PC-9 (cell line): ENCODE measurements around the gene PPM1N.

ENCODE experiments used
- EZH2 ChIP-seq: fragments of 200-600 bp; sonication (generic); IDR thresholded peaks from 2 replicates; pipeline ENCODE4 v1.8.0; 2017; ENCODE audit warnings: antibody characterized with exemption, low read depth
- TF ChIP-seq, protein P1 (sequence below): fragments of 200-600 bp; sonication (generic); conservative IDR thresholded peaks from 2 replicates; pipeline ENCODE4 v1.6.1; 2017; ENCODE audit warnings: mixed run types, antibody characterized with exemption, mild to moderate bottlenecking, moderate library complexity

DNA sequence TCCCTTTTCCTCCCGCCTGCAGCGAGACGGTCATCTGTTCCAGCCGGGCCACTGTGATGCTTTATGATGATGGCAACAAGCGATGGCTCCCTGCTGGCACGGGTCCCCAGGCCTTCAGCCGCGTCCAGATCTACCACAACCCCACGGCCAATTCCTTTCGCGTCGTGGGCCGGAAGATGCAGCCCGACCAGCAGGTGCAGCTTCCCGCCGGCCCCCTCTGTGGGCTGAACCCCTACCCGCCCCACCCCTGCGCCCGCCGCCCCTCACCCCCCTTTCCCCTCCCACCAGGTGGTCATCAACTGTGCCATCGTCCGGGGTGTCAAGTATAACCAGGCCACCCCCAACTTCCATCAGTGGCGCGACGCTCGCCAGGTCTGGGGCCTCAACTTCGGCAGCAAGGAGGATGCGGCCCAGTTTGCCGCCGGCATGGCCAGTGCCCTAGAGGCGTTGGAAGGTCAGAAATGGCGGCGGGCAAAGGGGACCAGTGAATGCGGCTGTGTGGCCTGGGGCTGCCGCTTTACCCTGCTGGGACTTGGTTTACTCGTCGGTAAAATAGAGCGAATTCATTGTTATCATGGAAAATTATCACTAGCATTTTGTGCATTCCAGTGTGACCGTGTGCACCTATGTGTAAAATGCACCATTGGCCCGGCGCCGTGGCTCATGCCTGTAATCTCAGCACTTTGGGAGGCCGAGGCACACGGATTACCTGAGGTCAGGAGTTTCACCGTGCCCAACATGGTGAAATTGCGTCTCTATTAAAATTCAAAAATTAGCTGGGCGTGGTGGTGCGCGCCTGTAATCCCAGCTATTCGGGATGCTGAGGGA lies 19.6 kb downstream of the PPM1N start:
- TF ChIP-seq, protein P1, sequence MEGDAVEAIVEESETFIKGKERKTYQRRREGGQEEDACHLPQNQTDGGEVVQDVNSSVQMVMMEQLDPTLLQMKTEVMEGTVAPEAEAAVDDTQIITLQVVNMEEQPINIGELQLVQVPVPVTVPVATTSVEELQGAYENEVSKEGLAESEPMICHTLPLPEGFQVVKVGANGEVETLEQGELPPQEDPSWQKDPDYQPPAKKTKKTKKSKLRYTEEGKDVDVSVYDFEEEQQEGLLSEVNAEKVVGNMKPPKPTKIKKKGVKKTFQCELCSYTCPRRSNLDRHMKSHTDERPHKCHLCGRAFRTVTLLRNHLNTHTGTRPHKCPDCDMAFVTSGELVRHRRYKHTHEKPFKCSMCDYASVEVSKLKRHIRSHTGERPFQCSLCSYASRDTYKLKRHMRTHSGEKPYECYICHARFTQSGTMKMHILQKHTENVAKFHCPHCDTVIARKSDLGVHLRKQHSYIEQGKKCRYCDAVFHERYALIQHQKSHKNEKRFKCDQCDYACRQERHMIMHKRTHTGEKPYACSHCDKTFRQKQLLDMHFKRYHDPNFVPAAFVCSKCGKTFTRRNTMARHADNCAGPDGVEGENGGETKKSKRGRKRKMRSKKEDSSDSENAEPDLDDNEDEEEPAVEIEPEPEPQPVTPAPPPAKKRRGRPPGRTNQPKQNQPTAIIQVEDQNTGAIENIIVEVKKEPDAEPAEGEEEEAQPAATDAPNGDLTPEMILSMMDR = no peak
- no peak for TF ChIP-seq EZH2
